Activated CD4-positive, CD25-positive, alpha-beta regulatory T cell treated with anti-CD3 and anti-CD28 coated beads, Interleukin-2, amount 50 U/mL, for 24 hours (primary cell): ENCODE measurements around the gene FARP2.
A peak's percentile ranks its signal among the peaks of the same experiment; 100 is the strongest.

Experiments used
- ATAC-seq, 2 donors: fragments of 150-1000 bp; cut with Tn5 transposase; one replicate each; pipeline ENCODE4 v1.10.0; 2021; ENCODE audit warnings: mild to moderate bottlenecking in 1 of 2, moderate library complexity in 1 of 2

FARP2 gene

GRCh38 chr2:241535871-241536655 lies 180.0 kb downstream of the FARP2 start:
- ATAC-seq: no peak

DNA sequence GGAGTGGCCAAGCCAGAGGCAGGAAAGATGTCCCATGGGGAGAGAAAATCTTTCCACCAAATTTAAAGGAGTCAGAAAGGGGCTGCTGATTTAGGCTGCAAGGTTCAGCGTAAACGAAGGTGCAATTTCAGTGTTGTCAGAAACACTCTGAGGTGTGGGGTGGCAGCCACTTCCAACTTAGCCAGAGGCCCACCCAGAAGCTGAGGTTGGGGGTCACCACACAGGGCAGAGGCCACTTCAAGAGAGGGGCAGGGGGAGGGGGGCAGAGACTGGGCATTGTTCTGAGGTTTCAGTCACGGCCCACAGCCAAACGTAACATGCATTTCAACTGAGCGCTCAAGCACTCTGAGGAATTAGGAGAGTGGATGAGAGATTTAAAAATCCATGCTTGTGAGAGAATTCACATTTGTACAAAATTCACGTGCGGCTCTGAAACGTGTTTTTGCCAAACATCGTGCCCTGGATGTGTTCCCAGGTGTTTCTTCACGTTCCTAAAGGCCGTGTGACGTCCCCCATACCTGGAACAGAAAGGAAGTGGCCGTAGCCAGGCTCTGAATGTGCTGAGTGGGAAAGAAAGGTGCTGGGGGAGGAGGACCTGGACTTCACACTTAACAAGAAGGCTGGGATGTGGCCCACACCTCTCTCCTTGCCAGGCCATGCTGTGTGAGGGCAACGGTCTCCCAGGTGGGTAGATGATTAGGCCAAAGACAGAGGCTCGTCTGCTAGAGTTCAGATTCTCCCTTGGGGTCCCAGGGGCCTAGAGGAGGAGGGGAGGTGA lies 182.9 kb downstream of the FARP2 start:
- ATAC-seq: no peak

DNA sequence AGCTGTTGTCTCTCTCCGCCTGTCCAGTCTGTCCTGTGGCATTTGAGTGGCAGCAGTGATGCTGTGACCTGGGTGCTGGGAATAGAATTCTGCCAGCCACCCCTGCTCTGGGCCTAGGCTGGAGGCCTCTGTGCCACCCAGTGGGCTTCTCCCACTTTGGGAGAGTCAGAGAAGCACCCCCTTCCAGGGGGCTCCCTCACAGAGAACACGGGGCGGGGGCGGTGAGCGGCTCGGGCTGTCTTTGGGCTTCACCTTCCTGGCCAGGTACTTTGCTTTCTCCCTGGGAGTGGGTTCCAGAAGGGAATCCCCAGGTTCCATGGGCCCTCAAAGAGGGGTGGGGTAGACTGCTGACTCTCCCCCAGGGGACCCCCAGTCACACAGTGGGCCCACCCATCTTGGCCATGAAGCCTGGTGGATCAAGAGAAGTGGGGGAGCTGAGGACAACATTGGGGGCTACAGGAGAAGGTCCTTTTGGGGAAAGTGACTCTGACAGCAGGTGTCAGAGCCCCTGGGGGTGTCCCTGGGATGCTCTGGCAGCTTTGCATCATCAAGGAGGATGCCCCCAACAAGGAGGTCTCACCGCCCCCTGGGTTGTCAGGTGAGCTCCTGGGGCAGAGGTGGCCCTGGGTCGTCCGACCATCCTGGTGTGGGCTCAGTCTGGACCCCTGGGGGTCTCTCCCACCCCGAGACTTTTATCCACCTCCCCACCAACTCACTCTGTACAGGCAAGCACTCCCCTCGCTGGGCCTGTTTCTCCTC lies 183.7 kb downstream of the FARP2 start:
- ATAC-seq: no peak

- ATAC-seq: no peak
Measured at GRCh38 chr2:241540401-241540770, 184.3 kb downstream of the FARP2 start.

DNA sequence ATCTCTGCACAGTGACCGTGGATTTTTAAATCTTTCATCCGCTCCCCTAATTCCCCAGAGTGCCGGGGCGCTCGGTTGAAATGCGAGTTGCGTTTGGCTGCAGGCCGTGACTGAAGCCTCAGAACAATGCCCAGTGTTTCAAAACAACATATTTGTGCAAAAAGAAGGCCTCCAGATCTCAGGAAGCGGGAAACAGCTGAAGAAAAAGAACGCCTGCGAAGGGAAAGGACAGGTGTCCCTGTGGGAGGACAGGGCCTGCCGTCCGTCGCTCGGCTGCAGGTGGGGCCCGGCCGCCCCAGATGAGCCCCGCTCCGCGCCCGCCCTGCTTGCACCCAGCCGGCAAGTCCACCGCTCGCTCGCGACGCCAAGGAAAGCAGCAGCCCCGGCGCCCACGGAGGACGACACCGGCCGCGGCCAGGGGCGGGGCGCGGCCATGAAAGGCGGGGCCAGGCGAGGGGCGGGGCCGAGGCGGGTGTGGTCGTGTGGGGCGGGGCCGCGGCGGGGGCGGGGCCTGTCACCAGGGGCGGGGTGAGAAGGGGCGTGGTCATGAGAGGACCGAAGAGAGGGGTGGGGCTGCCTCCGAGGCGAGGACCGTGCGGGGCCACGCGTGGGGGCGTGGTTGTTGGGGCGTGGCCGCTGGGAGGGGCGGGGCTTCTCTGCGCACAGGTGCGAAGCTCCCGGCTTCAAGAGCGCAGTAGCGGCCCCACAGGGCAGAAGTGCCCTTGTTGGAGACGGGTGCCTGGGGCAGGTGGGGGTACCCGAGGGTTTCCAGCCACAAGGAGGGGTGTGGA lies 184.9 kb downstream of the FARP2 start:
- peak; percentile 60 to 68 for ATAC-seq

- no peak for ATAC-seq
Measured at GRCh38 chr2:241541564-241542277, 185.6 kb downstream of the FARP2 start.

DNA sequence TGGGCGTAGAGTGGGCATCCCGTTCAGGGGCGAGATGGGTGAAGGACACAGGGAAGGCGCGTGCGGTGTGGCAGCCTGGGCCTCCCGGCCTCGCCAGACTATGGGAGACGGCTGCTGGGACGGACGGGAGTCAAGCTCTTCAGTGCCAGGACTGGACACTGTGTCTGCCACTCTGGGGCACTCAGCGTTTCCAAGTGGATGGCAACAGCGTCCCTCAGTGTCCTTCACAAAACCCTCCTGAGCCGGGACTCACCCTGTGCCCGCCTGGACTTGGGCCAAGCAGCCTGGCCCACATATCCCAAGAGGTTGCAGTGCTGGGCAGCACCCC lies 186.2 kb downstream of the FARP2 start:
- no peak for ATAC-seq
